DND-41 (cell line): ENCODE measurements around the gene TMEM74B.

Source experiments
- ATAC-seq: fragments of 200-7000 bp; cut with Tn5 transposase; 3 replicates; pipeline ENCODE4 v1.9.1; 2021; ENCODE audit warnings: low read depth; ENCODE audit not compliant: insufficient read depth
- DNase-seq: peaks from one replicate; pipeline ENCODE4 v3.0.0-alpha.2; 2020
- H2AFZ ChIP-seq: 2 replicates; pipeline ENCODE4 v1.6.0; 2012; ENCODE audit warnings: low read depth, low read length
- H3K27ac ChIP-seq: 2 replicates; pipeline ENCODE4 v1.5.1; 2012; ENCODE audit warnings: low read length, inconsistent platforms
- H3K27me3 ChIP-seq: fragments of 200-600 bp; sonication (generic); 2 replicates; pipeline ENCODE4 v1.6.0; 2012; ENCODE audit warnings: low read length, mild to moderate bottlenecking, inconsistent platforms; ENCODE audit not compliant: insufficient read depth, poor library complexity
- H3K36me3 ChIP-seq: 2 replicates; pipeline ENCODE4 v1.5.1; 2012; ENCODE audit warnings: low read length, inconsistent platforms; ENCODE audit not compliant: insufficient read depth
- H3K4me1 ChIP-seq: 2 replicates; pipeline ENCODE4 v1.5.1; 2012; ENCODE audit warnings: mild to moderate bottlenecking, low read length; ENCODE audit not compliant: insufficient read depth
- H3K4me2 ChIP-seq: 2 replicates; pipeline ENCODE4 v1.6.0; 2012; ENCODE audit warnings: mild to moderate bottlenecking, moderate library complexity, low read length, inconsistent platforms; ENCODE audit not compliant: insufficient read depth
- H3K4me3 ChIP-seq, 2 experiments: fragments of 200-600 bp in 1 of 2; shearing (Covaris generic) in 1 of 2; 2 replicates each; pipeline ENCODE4 v1.5.1; 2012 to 2016; ENCODE audit warnings: inconsistent platforms in 2 of 2, low read length in 2 of 2, mild to moderate bottlenecking in 2 of 2, low read depth in 1 of 2, moderate library complexity in 1 of 2
- H3K79me2 ChIP-seq: 2 replicates; pipeline ENCODE4 v1.6.0; 2012; ENCODE audit warnings: low read length, inconsistent platforms; ENCODE audit not compliant: insufficient read depth
- H3K9ac ChIP-seq: 2 replicates; pipeline ENCODE4 v1.6.0; 2012; ENCODE audit warnings: low read depth, mild to moderate bottlenecking, inconsistent platforms, low read length, moderate library complexity
- H3K9me3 ChIP-seq: 2 replicates; pipeline ENCODE4 v1.5.1; 2012; ENCODE audit warnings: low read length, moderate library complexity, mild to moderate bottlenecking, inconsistent platforms; ENCODE audit not compliant: insufficient read depth, severe bottlenecking
- H4K20me1 ChIP-seq: 2 replicates; pipeline ENCODE4 v1.6.0; 2012; ENCODE audit warnings: low read length; ENCODE audit not compliant: insufficient read depth
- EZH2 ChIP-seq: IDR thresholded peaks from 3 replicates; pipeline ENCODE4 v1.6.1; 2012; ENCODE audit warnings: borderline replicate concordance, low read depth, mild to moderate bottlenecking, moderate library complexity, low read length, inconsistent platforms; ENCODE audit not compliant: severe bottlenecking
- TF ChIP-seq, protein P1 (sequence below): IDR thresholded peaks from 2 replicates; pipeline ENCODE4 v1.5.1; 2012; ENCODE audit warnings: borderline replicate concordance, low read length, moderate library complexity, mild to moderate bottlenecking; ENCODE audit not compliant: poor library complexity, severe bottlenecking; ENCODE audit errors: extremely low read depth

Gene TMEM74B

DNA sequence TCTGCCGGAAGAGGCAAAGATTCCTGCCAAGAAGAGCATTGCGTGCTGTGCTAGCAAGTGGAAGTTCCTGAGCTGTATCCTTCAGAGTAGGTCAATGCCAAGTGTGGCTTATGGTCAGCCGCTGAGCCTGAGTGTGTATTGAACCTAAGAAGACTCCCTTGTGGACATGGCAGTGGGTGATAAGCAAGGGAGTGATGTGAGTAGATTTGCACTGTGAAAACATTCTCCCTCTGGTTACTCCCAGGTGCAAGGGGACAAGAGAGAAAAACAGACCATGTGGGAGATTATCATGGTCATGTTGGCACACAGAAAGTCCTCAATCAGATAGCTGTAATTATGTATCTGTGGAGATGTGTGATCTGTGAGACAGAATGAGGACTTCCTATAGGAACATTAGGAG lies 6.1 kb upstream of the TMEM74B start:
- H2AFZ ChIP-seq, result no peak overlapping the region
- H3K9ac ChIP-seq, result no peak overlapping the region
- no peak overlapping the region for H3K4me3 ChIP-seq
- ATAC-seq (no peak), DNase-seq (no peak)
- H3K4me1 ChIP-seq, result no peaks in the 10 kb centered on the region
- H4K20me1 ChIP-seq, result peaks cover 2% of the 10 kb centered on the region; the same call in 1 of the 2 replicates
- H3K27ac ChIP-seq, result no peak overlapping the region
- H3K9me3 ChIP-seq, result no peaks in the 10 kb centered on the region
- no peaks in the 10 kb centered on the region for H3K79me2 ChIP-seq
- H3K27me3 ChIP-seq, result no peaks in the 10 kb centered on the region
- H3K36me3 ChIP-seq, result no peaks in the 10 kb centered on the region
- H3K4me2 ChIP-seq, result no peak overlapping the region
- no peak for TF ChIP-seq EZH2
- TF ChIP-seq, protein P1, sequence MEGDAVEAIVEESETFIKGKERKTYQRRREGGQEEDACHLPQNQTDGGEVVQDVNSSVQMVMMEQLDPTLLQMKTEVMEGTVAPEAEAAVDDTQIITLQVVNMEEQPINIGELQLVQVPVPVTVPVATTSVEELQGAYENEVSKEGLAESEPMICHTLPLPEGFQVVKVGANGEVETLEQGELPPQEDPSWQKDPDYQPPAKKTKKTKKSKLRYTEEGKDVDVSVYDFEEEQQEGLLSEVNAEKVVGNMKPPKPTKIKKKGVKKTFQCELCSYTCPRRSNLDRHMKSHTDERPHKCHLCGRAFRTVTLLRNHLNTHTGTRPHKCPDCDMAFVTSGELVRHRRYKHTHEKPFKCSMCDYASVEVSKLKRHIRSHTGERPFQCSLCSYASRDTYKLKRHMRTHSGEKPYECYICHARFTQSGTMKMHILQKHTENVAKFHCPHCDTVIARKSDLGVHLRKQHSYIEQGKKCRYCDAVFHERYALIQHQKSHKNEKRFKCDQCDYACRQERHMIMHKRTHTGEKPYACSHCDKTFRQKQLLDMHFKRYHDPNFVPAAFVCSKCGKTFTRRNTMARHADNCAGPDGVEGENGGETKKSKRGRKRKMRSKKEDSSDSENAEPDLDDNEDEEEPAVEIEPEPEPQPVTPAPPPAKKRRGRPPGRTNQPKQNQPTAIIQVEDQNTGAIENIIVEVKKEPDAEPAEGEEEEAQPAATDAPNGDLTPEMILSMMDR, result no peak

DNA sequence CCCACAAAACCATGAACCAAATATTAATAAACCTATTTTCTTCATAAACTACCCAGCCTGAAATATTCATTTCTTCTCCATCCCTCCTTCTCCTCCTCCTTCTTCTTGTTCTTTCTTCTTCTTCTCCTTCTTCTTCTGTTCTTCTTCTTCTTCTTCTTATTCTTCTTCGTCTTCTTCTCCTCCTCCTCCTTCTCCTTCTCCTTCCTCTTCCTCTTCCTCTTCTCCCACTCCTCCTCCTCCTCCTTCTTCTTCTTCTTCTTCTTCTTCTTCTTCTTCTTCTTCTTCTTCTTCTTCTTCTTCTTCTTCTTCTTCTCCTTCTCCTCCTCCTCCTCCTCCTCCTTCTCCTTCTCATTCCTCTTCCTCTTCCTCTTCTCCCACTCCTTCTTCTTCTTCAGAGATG lies 5.0 kb upstream of the TMEM74B start:
- H3K27me3 ChIP-seq, result no peaks in the 10 kb centered on the region
- no peaks in the 10 kb centered on the region for H3K36me3 ChIP-seq
- H4K20me1 ChIP-seq, result no peaks in the 10 kb centered on the region; the same call in 1 of the 2 replicates
- H3K9ac ChIP-seq, result no peak overlapping the region
- no peak for DNase-seq
- no peak overlapping the region for H3K27ac ChIP-seq
- TF ChIP-seq, protein P1, result no peak
- TF ChIP-seq EZH2, result no peak
- no peaks in the 10 kb centered on the region for H3K9me3 ChIP-seq
- H3K4me2 ChIP-seq, result no peak overlapping the region
- H3K4me3 ChIP-seq, result no peak overlapping the region
- no peak overlapping the region for H2AFZ ChIP-seq
- ATAC-seq, result no peak
- H3K4me1 ChIP-seq, result no peaks in the 10 kb centered on the region
- H3K79me2 ChIP-seq, result no peaks in the 10 kb centered on the region

DNA sequence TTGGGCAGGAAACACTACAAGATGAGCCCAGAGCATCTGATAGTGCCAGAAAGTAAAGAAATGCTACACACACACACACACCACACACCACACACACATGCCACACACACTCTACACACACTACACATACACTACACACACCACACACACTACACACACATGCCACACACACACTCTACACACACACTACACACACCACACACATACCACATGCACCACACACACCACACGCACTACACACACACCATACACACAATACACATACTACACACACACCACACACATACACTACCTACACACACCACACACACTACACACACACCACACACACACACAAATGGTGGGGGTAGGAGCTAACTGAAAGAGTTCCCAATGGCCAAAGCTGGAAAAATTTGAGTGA lies 3.6 kb upstream of the TMEM74B start:
- no peak overlapping the region for H3K4me2 ChIP-seq
- no peaks in the 10 kb centered on the region; the same call in 1 of the 2 replicates for H4K20me1 ChIP-seq
- TF ChIP-seq, protein P1, result no peak
- no peak for TF ChIP-seq EZH2
- no peak overlapping the region for H2AFZ ChIP-seq
- H3K9me3 ChIP-seq, result no peaks in the 10 kb centered on the region
- H3K27me3 ChIP-seq, result no peaks in the 10 kb centered on the region
- H3K36me3 ChIP-seq, result no peaks in the 10 kb centered on the region
- no peak for ATAC-seq
- H3K4me1 ChIP-seq, result no peaks in the 10 kb centered on the region
- H3K9ac ChIP-seq, result no peak overlapping the region
- no peak for DNase-seq
- no peak overlapping the region for H3K4me3 ChIP-seq
- no peaks in the 10 kb centered on the region for H3K79me2 ChIP-seq
- H3K27ac ChIP-seq, result no peak overlapping the region

DNA sequence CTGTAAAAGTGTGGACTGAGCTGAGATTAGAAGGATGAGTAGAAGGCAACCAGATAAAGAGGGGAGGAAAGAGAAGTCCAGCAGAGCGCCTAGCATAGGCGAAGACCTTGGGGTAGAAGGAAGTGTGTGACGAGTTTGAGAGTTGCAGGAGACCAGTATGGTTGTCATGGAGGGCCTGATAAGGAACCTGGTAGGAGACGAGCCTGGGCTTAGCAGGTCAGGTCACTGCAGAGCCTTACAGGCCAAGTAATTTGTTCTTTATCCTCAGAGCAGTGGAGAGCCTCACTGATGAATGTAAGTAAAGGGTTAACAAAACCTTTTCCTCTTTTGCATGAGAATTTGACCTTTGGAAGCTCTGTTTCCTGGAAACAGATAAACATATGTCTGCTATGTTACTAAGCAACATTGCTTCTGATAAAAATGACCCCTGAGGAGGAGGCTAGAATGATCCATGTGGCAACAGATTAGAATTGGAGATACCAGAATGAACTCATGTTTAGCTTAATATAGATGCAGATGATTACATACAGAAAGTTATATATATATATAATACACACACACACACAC lies 2.9 kb upstream of the TMEM74B start:
- no peak overlapping the region for H3K4me2 ChIP-seq
- TF ChIP-seq EZH2, result no peak
- TF ChIP-seq, protein P1, result no peak
- H3K27me3 ChIP-seq, result no peaks in the 10 kb centered on the region

More for the DNA sequence above, 2.9 kb upstream of the TMEM74B start:
- no peak for ATAC-seq
- DNase-seq, result no peak
- no peak overlapping the region for H2AFZ ChIP-seq
- no peaks in the 10 kb centered on the region for H3K79me2 ChIP-seq
- no peaks in the 10 kb centered on the region for H3K9me3 ChIP-seq
- H3K4me1 ChIP-seq, result no peaks in the 10 kb centered on the region
- no peak overlapping the region for H3K4me3 ChIP-seq
- no peak overlapping the region for H3K9ac ChIP-seq
- no peaks in the 10 kb centered on the region; the same call in 1 of the 2 replicates for H4K20me1 ChIP-seq
- no peaks in the 10 kb centered on the region for H3K36me3 ChIP-seq
- H3K27ac ChIP-seq, result no peak overlapping the region
